HG03064 (cell line): ENCODE measurements around the gene CAPN14.

Source experiments
- ATAC-seq: cut with Tn5 transposase; IDR thresholded peaks from one replicate; pipeline ENCODE4 v1.9.1; 2021; ENCODE audit warnings: low read depth; ENCODE audit not compliant: unreplicated experiment

Gene CAPN14, protein sequence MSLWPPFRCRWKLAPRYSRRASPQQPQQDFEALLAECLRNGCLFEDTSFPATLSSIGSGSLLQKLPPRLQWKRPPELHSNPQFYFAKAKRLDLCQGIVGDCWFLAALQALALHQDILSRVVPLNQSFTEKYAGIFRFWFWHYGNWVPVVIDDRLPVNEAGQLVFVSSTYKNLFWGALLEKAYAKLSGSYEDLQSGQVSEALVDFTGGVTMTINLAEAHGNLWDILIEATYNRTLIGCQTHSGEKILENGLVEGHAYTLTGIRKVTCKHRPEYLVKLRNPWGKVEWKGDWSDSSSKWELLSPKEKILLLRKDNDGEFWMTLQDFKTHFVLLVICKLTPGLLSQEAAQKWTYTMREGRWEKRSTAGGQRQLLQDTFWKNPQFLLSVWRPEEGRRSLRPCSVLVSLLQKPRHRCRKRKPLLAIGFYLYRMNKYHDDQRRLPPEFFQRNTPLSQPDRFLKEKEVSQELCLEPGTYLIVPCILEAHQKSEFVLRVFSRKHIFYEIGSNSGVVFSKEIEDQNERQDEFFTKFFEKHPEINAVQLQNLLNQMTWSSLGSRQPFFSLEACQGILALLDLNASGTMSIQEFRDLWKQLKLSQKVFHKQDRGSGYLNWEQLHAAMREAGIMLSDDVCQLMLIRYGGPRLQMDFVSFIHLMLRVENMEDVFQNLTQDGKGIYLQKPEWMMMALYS

DNA sequence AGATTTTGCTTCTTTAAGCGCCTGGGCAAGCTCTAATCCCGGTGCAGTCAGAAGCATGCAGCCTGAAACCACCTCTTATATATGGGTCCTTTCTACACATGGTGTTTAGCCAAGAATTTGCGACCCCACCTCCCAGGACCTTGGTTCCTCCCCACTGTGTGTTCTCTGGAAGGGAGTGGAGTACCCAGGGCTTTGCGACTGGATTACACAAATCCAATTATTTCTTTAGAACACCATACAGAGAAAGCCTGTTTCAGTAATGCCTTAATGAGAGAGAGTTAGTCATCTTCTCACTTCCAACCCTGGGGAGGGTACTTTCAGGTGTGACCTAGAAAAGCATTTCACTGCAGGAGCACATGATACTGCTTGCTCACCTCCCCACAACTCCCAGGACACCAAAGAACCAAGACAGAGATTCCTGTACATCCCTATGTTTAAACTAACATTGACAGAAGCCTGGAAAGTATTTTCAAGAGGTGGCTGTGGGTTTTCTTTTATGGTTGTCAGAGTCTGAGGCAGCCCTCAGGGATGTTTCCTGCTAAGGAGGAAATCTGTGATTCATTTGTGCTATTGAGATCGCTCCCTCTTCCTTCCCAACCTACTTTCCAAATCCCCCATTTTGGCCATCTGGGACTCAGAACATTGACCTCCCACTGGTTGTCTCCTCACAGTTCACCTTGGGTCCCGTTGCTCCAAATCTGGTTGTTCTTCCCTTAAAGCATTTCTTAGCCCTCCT is at the start of gene CAPN14:
TSS of gene CAPN14 (minus strand) at position 51 of the 736 bp plus-strand sequence. CDS start 12,068 bp downstream, outside the sequence.
- no peak for ATAC-seq

DNA sequence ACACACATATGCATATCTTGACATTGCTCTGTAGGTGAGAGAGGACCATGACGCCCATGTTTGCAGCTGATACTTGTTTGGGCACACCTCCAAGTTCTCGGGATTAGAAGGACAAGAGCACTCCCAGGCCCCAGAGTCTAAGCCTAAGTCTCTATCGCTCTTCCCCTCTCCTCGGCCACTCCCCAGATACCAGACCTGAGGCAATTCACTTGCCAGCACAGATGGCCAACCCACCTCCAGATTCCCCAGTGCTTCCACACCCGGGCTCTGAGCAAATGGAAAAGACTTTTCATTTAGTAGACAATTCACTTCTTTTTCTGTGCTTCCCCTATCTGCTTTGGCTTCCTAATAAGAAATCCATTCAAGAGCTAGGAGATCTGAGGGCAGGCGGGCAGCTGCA is 49.5 kb upstream of the CAPN14 start:
- no peak for ATAC-seq

DNA sequence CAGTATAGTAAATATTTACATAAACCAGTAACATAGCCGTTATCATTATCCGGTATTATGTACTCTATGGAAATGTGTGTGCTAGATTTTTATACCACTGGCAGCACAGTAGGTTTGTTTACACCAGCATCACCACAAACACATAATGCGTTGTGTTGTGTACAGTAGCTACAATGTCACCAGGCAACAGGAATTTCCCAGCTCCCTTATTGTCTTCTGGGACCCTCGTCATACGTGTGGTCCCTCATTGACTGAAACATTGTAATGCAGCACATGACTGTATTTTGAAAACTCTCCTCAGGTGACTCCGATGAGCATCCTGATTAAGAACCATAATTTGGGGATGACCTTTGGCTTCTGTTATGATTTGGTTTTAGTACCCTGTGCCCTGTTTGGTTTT is 47.9 kb upstream of the CAPN14 start:
- ATAC-seq, result no peak

DNA sequence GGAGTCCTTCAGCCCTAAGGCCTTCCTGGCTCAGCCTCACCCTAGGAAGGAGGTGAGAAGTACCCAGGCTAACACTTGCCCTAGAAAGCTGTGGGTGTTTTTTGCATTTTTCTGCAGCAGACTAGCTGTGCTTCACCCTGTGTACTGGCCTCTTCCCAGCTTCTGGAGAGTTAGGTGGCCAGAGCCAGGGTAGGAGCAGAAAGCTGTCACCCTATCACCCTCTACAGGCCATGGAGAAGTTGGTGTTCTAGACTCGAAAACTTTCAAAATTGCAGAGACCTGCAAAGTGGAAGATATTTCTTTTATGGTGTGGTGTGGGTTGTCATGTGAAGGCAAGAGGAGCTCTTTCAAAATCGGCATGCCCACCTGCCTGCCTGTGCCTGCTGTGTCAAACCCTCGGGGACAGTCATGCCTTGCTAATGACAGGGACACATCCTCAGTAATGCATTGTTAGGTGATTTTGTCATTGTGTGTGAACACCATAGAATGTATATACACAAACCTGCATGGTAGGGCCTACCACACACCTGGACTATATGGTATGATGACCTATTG is 46.4 kb upstream of the CAPN14 start:
- ATAC-seq, result no peak

DNA sequence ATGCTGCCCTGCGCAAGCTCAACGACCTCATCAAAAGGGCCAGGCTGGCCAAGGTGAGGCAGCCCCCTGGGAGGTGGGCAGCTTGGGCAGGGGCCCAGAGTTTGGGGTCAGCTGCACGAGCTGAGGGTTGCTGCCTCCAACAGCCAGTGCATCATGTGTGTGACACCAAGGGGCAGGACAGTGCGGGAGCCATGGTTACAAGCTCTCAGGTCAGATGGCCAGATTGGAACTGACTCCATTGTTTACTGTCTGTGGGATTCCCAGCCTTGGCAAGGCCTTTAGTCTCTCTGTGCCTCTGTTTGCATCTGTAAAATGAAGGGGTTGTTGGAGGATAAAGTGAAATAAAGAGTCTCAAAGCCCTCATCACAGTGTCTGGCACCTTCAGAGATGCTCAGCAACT is 43.6 kb upstream of the CAPN14 start:
- ATAC-seq, result no peak

DNA sequence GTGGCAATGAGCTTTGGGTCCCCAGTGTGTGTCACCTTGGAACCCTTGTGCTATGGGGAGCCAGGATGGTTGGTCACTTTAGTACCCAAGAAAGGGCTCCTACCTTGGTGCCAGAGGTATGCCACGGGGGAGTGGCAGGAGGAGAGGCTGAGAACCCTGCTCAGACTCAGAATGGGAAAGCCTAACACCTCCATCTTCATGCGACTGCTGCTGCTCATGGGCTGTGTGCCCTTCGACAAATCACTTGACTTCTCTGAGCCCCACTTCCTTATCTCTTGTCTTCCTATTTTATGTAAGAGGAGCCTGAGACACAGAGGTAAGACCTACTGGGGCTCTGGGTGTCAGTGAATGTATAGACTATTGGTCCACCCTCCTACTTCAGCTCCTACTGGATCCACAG is 41.8 kb upstream of the CAPN14 start:
- ATAC-seq, result no peak

DNA sequence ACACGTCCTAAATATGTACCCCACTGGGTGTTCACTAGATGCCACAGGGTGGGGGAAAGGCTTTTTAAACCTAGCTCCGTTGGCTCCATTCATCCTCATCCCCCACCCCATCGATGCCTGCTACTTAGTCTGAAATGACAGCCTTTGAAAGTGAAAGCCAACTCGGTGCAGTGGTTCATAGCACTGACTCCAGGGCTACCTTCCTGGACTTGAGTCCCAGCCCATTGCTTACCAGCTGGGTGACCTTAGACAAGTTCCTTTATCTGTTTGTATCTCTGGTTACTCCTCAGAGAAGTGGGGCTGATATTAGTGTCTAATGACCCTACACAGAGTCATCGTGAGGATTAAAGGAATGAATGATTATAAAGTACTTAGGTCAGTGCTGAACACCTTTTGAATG is 41.0 kb upstream of the CAPN14 start:
- no peak for ATAC-seq

DNA sequence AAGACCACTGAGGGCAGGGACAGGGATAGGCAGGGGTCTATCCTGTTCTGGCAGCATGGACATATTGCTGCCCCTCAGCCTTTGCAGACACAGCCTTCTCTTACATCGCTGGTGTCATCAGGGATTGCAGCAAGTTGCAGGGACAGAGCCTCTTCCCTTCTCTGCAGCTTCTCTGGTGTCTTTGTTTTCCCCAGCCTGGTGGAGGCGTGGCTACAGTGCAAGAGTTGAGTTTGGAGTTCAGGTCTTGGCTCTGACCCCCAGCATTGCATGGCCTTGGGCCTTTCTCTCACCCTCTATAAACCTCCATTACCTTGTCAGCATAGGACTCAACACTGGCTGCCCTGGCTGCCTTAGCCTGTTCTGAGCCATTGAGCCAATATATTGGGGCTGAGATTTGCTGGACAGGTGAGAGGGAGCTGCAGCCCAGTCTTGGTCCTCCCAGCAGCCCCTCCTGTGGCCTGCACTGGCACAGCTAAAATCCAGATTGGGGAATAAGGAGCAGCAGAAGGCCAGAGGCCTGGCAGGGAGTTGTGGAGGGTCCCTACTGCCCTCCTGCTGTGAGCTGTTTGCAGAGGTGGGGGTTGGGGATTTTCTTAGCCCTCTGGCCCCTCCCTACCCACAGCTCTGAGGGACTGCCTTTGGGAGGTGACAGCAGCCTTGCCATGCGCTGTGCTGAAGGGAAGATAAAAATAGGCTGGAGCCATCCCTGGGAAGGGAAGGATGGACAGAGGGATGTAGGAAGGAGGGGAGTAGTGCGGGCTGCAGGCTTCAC is 39.5 kb upstream of the CAPN14 start:
- peak; percentile 11 for ATAC-seq

DNA sequence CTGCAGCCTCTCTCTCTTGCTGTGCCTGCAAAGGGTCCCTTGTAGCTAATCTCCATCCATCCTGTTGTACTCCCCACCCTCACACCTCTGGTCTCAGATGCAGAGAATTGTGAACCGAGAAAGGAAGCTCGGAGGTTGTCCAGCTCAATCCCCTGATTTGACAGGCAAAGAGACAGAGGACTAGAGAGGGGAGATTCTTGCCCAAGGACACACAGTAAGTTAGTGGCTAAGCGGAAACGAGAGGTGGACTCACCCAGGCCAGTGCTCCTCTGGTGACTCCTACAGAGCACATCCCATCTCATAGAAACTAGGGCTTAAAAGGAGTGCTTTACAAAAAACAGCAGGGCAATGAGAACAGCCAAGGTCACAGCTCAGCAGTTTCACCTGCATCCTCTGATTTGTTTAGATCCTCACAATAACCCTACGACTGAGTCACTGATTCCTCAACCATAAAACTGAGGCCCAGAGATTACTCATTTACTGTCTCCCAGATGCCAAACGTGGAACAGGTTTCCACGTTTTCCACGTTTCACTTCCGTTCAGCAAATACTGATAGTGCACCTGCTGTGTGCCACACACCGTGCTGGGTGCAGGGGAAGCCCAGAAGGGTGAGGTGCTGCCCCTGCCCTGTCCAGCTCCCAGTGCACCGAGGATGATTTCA is 38.7 kb upstream of the CAPN14 start:
- ATAC-seq, result peak; percentile 65

DNA sequence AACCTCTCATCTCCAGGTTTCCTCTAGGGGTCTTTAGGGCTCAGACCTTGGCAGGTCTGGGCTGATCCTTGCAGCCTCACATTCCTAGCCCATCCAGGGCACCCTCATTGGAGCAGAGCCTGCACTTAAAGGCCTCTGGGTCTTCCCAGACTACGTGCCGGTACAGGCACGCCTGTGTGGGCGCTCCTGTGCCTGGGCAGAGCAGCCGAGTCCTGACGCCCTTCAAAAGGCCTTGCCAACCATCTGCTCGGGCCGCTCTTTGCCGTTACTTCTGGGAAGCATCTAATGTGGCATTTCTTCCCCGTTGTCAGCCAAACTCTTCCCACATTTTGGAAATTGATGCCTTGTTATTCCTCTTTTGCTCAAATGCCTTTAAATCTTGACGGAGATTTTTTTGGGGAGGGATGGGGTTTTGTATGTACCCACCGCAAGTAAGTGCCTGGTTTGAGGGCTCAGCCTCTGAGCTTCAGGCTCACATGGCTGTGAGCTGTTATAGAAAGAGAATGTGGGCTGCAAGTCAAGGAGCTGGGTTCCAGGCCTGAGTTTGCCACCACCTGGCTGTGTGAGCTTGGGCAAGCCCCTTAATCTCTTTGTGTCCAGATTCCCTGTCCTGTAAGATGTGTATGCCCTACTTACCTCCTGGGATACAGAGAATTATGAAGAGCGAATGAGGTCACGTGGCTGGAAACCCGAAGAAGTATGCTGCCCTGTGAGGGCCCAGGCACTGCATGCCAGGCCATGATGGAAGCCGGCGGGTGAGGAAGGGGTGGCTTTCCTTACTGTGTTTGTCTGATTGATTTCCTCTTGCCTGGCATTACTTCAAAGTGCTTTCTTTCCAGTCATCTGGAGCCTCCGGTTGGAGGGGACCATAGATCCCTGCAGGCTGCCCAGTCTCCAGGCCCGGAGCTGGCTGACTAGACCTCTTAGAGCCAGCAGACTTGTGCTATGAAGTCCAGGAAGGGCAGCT is 37.2 kb upstream of the CAPN14 start:
- ATAC-seq, result no peak

DNA sequence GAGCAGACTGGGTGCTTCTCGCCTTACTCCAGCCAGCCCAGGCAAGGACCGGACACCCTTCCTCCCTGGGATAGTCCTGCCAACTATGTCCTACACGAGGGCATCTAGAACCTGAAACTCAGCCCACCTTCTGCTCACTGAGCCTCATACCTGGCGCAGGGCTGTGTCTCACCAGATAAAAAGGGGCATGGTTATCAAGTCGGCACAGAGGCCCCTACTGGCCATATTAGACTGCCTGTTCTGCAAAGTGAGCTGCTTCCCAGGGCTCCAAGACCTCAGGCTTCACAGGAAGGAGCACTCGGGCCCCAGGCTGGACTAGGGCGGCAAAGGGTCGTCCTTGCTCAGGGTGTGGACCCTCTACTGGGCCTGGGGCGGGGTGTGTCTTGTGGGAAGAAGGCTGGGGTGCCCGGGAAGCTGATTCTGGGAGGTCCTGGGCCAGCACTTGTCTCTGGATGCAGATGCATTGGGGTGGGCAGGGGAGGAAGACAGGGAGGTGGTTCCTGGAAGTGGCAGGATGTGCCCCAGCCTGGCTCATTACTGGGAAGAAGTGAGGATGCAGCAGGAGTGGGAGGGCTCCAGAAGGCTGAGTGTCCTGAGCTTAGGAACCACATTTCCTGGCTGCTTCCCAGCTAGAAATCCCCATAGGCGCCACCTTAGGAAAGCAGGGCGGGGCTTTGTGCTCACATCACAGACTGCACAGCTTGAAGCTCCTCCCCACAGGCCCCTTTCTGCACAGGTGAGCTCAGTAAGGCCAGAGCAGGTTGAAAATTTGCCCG is 36.2 kb upstream of the CAPN14 start:
- no peak for ATAC-seq

DNA sequence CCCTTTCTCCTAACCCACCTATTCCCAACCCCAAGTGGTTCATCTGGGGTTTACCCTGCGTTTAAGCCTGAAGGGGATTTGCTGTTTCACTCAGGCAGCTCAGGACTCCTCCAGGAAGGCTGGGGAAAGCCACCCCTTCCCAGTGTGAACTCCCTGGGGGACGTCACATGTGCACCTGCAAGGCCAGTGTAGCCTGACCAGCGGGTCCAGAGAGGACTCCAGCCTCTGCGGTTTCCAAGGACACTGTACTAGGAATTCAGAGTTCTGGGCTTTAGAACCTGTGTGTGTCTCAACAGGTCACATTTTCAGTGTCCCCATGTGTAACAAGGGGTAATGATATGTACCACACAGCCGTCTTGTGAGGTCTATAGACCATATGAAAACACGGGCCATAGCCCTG is 34.5 kb upstream of the CAPN14 start:
- ATAC-seq, result no peak

DNA sequence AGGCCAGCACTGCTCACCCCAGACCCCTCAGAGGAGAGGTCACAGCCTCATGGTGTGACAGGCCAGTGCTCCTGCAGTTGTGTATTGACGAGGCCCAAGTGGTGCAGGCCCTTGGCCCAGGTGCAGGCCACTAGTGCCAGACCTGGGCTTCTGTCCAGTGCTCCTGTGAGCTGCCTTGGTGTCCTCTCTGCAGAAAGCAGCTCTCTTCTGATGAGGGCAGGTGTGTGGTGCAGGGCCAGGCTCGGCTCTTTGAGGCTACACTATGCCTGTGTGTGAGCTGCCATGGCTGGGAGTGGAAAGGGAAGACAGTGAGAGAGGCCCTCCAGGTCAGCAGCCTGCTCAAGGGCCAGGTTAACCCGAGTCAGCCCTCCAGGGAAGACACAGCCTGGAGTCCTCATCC is 33.7 kb upstream of the CAPN14 start:
- ATAC-seq, result no peak

DNA sequence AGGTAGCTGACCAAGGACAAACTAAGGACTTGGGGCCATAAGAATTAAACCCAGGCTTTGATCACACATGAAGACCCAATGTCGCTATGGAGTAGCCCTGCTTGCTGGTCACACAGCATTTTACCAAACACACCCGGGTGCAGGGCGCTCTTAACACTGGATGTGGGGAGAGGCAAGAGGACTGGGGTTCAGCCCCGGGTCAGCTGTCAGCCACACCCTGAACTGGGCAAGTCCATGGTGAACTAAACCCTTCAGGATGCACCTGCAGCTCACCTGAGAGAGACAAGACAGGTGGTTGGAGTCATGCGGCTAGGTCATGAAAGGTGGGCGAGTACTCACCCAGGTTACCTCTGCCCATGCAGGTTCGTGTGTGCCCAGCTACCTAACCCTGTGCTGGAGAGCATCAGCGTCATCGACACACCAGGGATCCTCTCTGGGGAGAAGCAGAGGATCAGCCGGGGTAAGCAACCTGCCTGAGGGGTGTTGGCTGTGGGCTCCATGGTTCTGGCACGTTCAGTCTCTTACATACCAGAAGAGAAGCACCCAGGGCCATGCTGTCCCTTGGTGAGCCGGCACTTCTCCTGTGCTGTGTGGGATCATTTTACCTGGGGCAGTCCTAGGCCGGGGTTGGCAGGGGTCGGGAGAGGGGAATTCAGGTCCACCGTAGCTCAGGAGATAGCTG is 31.8 kb upstream of the CAPN14 start:
- ATAC-seq, result no peak

DNA sequence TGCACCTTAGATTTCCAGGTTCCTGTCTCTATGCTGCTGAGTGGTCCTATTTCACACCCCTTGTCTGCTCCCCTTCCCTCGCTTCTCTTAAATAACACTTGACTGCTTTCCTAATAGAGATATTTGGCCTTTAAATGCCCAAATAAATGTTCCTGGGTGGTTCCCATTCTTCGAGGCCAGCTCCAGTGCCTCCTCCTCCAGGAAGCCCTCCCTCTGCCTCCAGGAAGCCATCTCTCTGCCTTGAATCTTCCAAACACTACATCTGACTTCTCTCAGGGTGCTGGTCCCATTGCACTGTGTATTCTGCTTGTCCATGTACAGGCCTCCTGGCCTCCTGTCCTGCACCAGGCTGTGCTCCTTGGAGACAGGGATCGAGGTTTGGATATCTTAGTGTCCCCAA is 30.8 kb upstream of the CAPN14 start:
- ATAC-seq, result no peak

DNA sequence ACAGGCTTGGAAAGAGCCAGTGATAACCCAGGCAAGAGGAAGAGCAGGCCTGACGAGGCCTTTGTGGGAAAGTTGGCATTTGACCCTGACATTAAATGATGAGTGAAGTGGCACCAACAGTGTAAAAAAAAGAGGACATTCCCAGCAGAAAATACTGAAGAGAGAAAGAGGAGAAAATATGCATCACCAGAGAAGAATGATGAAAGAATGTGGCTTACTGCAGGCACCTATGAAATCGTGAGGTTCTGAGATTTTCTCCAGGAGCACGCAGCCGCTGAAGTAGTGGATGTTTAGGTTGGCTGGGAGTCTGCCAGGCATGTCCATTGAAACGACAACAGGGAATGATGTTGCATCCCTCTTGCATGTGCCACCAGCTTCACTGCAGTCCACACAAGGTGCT is 30.4 kb upstream of the CAPN14 start:
- no peak for ATAC-seq

DNA sequence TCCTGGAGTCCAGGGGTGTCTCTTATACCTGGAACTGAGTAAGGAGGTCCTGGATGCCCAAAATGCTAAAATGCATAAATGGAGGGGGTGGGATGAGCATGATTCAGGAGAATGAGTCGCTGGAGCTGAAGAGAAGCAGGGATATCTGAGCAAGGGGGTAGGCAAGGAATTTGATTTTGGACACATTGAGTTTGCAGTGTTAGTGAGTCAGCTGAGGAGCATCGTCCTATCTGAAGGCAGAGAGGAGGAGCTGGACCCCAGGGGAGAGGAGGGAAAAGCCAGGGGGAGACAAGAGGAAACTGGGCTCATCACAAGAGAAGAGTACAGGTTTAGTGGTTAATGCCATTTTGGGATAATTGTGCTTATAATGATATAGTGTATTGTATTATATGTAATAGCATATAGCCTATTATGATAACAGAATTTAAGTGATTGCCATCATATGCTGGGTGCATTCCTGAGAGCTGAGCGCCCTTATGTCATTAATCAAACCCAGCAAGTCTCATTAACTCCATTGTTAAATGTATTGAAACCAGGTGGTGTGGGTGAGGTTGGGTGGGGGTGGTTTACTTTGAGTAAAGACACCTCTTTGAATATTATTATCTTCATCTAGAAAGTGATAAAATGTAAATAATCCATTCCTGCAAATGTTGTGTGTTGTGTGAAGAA is 29.0 kb upstream of the CAPN14 start:
- no peak for ATAC-seq
